Measurements from ENCODE around the gene SPOCK2.

Gene SPOCK2

GRCh38 chr10:72069751-72070526 lies 18.4 kb downstream of the SPOCK2 start:
- peak; percentile 35 for DNase-seq

- DNase-seq: no peak
These were observed 19.4 kb downstream of the SPOCK2 start for GRCh38 chr10:72068901-72069446.

- no peak for DNase-seq
These were observed 20.1 kb downstream of the SPOCK2 start for GRCh38 chr10:72068126-72068765.

- DNase-seq: no peak
These were observed 20.8 kb downstream of the SPOCK2 start for GRCh38 chr10:72067463-72068125.

- no peak for DNase-seq
These were observed 21.8 kb downstream of the SPOCK2 start for GRCh38 chr10:72066318-72067284.

GRCh38 chr10:72065439-72066025 lies 22.8 kb downstream of the SPOCK2 start:
- DNase-seq: no peak

- DNase-seq: no peak
These were observed 24.5 kb downstream of the SPOCK2 start for GRCh38 chr10:72063703-72064391.

GRCh38 chr10:72062832-72063702 lies 25.3 kb downstream of the SPOCK2 start:
- no peak for DNase-seq

- DNase-seq: no peak
These were observed 26.0 kb downstream of the SPOCK2 start for GRCh38 chr10:72062382-72062781.

- no peak for DNase-seq
These were observed 26.4 kb downstream of the SPOCK2 start for GRCh38 chr10:72061930-72062329.

GRCh38 chr10:72061491-72061890 lies 26.9 kb downstream of the SPOCK2 start:
- no peak for DNase-seq

GRCh38 chr10:72059843-72060822 lies 28.2 kb downstream of the SPOCK2 start:
- DNase-seq: no peak

GRCh38 chr10:72058989-72059842 lies 29.1 kb downstream of the SPOCK2 start:
- no peak for DNase-seq

- DNase-seq: no peak
These were observed 29.9 kb downstream of the SPOCK2 start for GRCh38 chr10:72058347-72058898.

- DNase-seq: no peak
These were observed 31.2 kb downstream of the SPOCK2 start for GRCh38 chr10:72056932-72057751.

- no peak for DNase-seq
These were observed 32.2 kb downstream of the SPOCK2 start for GRCh38 chr10:72056113-72056512.

GRCh38 chr10:72053690-72054089 lies 34.7 kb downstream of the SPOCK2 start:
- DNase-seq: no peak

All from GDM1 (cell line).